Right lobe of liver (tissue), 4 donors: ENCODE results near the gene MIDN.
"Not testable (repeated sequence)": the region's sequence is repeated elsewhere in the genome, so short reads cannot be mapped to it uniquely, and the experiment has no call there.

Experiments
- POLR2A ChIP-seq: fragments of 450-650 bp; IDR thresholded peaks from one replicate; pipeline ENCODE4 v1.6.1; 2017; ENCODE audit warnings: antibody characterized with exemption, mild to moderate bottlenecking
- TF ChIP-seq, protein P1 (sequence below), 4 donors: fragments of 200-600 bp in 3 of 4; fragments of 450-650 bp in 1 of 4; IDR thresholded peaks; one replicate each; pipeline versions ENCODE4 v1.5.1 to v1.8.0; 2016 to 2022; ENCODE audit warnings: antibody characterized with exemption in 4 of 4, mild to moderate bottlenecking in 2 of 4
- donor health status: DM: no; HTN: no; CAD: no.
- donor health status: DM: no; HTN: no; CAD: no.
- donor health status: DM: no; HTN: yes; CAD: no.

DNA sequence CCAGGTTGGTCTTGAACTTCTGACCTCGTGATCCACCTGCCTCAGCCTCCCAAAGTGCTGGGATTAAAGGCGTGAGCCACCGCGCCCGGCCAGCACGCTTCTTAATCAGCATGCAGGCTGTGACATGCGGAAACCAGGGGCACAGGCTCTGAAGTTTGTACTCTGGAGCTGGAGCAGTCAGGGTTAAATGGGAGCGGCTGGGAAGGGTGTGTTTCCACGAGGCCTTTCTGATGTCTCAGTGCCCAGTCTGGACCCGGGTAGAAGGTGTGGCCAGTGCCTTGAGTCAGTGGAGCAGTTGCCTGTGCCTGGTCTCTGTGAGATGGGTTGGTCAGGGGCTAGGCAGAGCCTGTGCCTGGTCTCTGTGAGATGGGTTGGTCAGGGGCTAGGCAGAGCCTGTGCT lies 39.6 kb upstream of the MIDN start:
- TF ChIP-seq, protein P1, sequence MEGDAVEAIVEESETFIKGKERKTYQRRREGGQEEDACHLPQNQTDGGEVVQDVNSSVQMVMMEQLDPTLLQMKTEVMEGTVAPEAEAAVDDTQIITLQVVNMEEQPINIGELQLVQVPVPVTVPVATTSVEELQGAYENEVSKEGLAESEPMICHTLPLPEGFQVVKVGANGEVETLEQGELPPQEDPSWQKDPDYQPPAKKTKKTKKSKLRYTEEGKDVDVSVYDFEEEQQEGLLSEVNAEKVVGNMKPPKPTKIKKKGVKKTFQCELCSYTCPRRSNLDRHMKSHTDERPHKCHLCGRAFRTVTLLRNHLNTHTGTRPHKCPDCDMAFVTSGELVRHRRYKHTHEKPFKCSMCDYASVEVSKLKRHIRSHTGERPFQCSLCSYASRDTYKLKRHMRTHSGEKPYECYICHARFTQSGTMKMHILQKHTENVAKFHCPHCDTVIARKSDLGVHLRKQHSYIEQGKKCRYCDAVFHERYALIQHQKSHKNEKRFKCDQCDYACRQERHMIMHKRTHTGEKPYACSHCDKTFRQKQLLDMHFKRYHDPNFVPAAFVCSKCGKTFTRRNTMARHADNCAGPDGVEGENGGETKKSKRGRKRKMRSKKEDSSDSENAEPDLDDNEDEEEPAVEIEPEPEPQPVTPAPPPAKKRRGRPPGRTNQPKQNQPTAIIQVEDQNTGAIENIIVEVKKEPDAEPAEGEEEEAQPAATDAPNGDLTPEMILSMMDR (IDR thresholded peaks at IDR 0.05), result not testable (repeated sequence)
- TF ChIP-seq POLR2A, result not testable (repeated sequence)
